GM12874 (cell line): Measurements from ENCODE around the gene ZNF750.

ENCODE experiments used
- TF ChIP-seq, protein P1 (sequence below): IDR thresholded peaks from 2 replicates; pipeline ENCODE4 v1.5.1; 2011; ENCODE audit warnings: low read depth, mild to moderate bottlenecking, control low read depth, low read length, moderate library complexity; ENCODE audit not compliant: insufficient read depth

Gene ZNF750

DNA sequence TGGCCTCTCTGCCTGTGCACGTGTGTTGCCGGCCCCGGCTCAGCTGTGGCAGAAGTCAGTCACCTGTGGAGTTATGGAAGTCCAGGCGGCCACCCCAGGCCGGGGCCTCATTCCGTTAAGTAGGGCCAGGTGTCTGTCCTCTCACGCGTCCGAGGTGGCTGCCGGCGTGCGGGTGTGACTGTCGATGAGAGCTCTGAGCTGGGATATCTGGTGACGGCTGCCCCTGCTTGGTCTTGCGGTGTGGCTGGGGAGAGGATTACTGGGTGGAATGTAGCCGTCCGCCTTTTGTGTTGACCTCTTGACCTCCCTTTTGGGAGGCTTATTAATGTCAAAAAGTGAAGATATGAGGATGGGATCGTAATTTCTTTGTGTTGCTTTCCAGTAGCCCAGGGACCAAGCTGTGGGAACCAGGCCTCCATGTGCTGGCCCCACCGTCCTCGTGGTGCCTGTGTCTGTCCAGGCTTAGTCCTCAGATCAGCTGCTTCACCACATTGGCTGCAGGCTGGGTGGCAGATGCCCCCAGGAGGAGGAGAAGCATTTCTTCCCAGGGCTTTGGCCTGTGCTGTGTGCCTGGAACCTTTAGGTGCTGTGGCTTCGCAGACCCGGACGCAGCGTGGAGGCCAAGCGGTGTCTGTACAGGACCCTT is 23.0 kb upstream of the ZNF750 start:
- TF ChIP-seq, protein P1, sequence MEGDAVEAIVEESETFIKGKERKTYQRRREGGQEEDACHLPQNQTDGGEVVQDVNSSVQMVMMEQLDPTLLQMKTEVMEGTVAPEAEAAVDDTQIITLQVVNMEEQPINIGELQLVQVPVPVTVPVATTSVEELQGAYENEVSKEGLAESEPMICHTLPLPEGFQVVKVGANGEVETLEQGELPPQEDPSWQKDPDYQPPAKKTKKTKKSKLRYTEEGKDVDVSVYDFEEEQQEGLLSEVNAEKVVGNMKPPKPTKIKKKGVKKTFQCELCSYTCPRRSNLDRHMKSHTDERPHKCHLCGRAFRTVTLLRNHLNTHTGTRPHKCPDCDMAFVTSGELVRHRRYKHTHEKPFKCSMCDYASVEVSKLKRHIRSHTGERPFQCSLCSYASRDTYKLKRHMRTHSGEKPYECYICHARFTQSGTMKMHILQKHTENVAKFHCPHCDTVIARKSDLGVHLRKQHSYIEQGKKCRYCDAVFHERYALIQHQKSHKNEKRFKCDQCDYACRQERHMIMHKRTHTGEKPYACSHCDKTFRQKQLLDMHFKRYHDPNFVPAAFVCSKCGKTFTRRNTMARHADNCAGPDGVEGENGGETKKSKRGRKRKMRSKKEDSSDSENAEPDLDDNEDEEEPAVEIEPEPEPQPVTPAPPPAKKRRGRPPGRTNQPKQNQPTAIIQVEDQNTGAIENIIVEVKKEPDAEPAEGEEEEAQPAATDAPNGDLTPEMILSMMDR: no peak

DNA sequence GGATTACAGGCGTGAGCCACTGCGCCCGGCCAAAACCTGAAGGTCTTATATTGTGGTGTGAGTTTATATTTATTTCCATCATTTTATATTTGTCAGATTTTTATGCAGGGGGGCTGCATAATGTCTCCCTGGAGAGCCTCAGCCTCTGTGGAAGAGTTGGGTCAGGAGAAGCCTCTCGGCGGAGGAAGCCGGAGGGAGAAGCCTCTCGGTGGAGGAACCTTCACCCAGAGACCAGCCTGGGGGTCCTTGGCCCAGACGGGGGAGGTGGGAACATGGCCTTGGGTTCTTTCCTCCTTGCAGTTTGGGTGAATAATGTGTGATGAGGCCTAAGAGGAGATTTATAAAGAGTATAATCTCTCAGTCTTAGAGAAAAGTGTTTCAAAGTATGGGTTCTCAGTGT is 22.4 kb upstream of the ZNF750 start:
- TF ChIP-seq, protein P1: no peak

DNA sequence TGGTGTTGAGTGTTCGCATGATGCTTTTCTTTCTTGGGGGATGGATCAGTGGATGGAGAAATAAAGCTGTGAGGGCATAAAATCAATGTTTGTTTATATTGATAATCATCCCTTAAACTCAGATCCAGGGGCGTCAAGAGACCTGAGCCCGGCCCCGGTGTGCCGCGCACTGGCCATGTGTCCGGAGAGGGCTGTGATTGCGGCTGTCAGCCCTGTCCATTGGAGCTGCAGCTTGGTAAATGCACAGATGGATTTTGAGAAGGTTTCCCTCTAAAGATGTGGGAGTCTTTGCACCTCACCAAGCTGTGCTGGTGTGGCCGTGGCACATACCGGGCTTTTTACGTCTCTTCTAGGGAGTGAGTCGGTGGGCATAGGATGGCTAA is 21.6 kb upstream of the ZNF750 start:
- TF ChIP-seq, protein P1: no peak

DNA sequence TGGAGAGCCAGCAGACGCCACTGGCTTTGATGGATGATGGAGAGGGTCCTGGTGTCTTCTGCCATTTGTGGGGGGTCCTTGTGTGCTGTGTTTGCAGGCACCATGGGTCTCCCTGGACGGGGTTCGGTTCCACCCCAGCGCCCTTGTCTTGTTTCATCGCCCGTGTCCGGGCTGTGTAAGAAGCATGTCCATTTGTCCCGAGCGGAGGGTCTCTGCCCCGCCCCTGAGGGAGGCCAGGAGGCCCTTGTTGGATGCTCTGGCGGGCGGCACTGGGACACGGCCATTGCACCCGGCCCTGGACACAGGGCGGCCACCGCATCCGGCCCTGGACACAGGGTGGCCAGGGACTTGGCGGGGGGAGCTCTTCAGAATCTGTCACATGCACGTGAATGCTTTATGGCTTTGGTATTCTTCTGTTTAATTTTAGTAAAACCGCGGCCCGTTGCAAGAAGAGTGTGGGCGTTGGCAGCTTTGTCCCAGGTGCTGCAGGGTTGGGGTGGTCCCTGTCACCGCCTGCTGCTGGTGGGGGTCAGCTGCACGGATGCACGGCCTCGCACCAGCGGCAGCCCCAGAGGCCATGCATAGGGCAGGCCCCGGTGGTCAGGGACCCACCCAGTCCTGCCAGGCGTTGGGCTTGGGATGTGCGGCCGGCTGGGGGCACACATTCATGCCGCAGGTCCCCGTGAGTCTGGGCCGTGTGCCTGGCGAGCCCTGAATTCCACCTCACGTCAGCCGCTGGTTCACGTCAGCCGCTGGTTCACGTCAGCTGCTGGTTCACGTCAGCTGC is 21.0 kb upstream of the ZNF750 start:
- TF ChIP-seq, protein P1: no peak

DNA sequence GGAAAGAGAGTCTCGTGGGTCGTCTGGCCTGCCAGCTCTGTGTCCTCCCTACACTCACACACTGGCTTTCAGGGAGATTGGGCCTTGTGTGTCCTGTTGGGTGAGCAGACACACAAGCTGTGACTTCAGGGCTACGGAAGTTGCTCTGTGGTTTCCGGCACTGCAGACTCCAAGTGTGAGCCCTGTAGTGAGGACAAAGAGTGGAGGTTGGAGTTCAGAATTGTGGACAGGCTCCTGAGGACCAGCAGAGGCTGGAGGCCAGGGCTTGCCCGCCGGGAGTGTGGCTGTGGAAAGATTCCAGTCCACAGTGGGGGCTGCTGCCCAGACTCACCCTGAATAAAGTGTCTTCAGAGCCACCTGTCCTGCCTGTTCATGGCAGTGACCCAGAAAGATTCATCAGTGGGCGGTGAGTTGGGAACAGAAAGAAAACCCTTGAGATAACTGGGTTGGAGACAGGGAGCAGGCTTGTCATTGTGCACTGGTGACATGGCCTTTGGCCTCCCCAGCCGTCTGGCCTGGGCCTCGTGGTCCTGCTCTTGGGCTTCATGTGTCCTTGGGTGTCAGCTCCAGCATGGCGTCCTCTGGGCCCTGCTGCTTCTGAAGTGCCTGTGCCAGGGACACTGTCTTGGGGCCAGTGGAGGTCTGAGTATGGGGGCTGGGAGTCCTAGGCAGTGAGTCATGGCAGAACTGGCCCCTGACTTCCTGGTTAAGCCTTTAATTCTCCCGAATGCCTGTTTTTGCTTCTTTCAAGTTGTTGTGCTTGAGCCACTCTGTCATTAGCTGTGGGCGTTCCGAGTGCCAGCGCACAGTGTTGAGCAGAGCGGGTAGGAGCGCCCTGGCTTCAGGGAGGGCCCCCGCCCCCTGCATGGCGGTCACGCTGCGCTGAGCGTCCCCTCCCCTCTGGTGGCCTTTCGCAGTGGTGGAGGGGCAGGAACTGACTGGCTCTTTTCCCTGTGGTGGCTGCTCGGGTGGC is 19.9 kb upstream of the ZNF750 start:
- TF ChIP-seq, protein P1: no peak

DNA sequence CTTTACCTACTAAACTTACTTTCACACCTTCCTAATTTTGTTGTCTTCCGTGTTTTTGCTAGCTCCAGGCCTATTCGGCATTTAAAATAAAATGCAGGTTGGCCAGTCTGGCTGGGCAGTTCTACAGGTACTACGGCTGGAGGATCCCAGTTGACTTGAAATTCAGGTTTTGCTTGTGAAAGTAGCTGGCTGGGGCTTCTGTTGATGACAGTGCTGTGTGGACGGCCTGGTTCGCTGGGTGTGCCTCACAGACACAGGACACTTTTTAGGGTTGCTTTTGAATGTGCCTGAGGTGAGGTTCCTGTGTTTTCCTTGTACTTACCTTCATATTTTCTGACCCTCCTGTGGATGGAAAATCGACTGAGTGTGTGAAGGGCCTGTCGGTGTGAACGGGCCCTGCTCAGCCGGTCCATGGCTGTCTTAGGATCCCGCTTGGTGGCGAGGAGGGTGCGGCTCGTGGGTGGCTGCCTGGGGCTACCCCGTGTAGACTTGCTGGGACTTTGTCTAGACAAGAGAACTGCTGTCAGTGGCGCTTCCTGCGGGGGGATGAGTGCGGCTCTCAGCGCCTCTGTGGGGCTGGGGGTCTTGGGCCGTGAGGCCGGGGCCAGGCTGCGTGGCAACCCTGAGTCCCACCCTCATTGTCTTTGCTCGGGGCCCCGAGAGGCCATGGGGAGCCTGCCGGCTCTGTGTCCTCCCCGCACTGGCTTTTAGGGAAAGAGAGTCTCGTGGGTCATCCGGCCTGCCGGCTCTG is 18.7 kb upstream of the ZNF750 start:
- TF ChIP-seq, protein P1: no peak
